GM23338 (cell line): ENCODE results near the gene ZNF865. TPM values are rescaled to one million over a fixed set of nuclear protein-coding genes. Genes with fewer than 3 reads are reported as not detected.
A peak's percentile ranks its signal among the peaks of the same experiment; 100 is the strongest.

Experiments
- ATAC-seq: fragments of 200-7000 bp; cut with Tn5 transposase; 3 replicates; pipeline ENCODE4 v1.9.1; 2020
- DNase-seq: peaks from one replicate; pipeline ENCODE4 v3.0.0-alpha.2; 2015; ENCODE audit warnings: low spot score
- H2AFZ ChIP-seq: fragments of 200-600 bp; sonication (generic); 2 replicates; pipeline ENCODE4 v1.8.0; 2016; ENCODE audit warnings: antibody characterized with exemption, mild to moderate bottlenecking, moderate library complexity
- H3F3A ChIP-seq: fragments of 200-600 bp; sonication (generic); replicated peaks from 2 replicates; pipeline ENCODE4 v1.8.0; 2017; ENCODE audit warnings: antibody characterized with exemption, mixed run types, low read depth
- H3K27ac ChIP-seq: fragments of 200-600 bp; sonication (generic); 2 replicates; pipeline ENCODE4 v1.6.1; 2016; ENCODE audit warnings: low read depth
- H3K27me3 ChIP-seq: fragments of 200-600 bp; sonication (generic); 2 replicates; pipeline ENCODE4 v1.8.0; 2016; ENCODE audit warnings: mild to moderate bottlenecking, mixed run types, moderate library complexity; ENCODE audit not compliant: insufficient read depth
- H3K36me3 ChIP-seq: fragments of 200-600 bp; sonication (generic); 2 replicates; pipeline ENCODE4 v1.8.0; 2016; ENCODE audit warnings: mild to moderate bottlenecking; ENCODE audit not compliant: insufficient read depth
- H3K4me1 ChIP-seq: fragments of 200-600 bp; sonication (generic); 2 replicates; pipeline ENCODE4 v1.8.0; 2016; ENCODE audit warnings: mild to moderate bottlenecking, moderate library complexity; ENCODE audit not compliant: insufficient read depth
- H3K4me2 ChIP-seq: fragments of 200-600 bp; sonication (generic); 2 replicates; pipeline ENCODE4 v1.7.1; 2017; ENCODE audit warnings: mixed run types
- H3K4me3 ChIP-seq: fragments of 200-600 bp; sonication (generic); 2 replicates; pipeline ENCODE4 v1.6.1; 2016; ENCODE audit warnings: mixed run types
- H3K79me2 ChIP-seq: fragments of 200-600 bp; sonication (generic); replicated peaks from 2 replicates; pipeline ENCODE4 v1.8.0; 2017; ENCODE audit warnings: mild to moderate bottlenecking; ENCODE audit not compliant: insufficient read depth
- H3K9me2 ChIP-seq: fragments of 200-600 bp; sonication (generic); 2 replicates; pipeline ENCODE4 v1.8.0; 2017; ENCODE audit not compliant: insufficient read depth
- H4K20me1 ChIP-seq: fragments of 200-600 bp; sonication (generic); replicated peaks from 2 replicates; pipeline ENCODE4 v1.8.0; 2017; ENCODE audit warnings: mild to moderate bottlenecking; ENCODE audit not compliant: insufficient read depth
- H3K27ac Mint-ChIP-seq: 2 replicates; pipeline ENCODE4 v1.8.0; 2020; ENCODE audit warnings: inconsistent platforms, mild to moderate bottlenecking, moderate library complexity, mixed read lengths
- H3K27me3 Mint-ChIP-seq: 3 replicates; pipeline ENCODE4 v1.8.0; 2022; ENCODE audit warnings: low read depth, mild to moderate bottlenecking, moderate library complexity, mixed read lengths, inconsistent platforms; ENCODE audit not compliant: insufficient read depth, poor library complexity
- H3K36me3 Mint-ChIP-seq: 3 replicates; pipeline ENCODE4 v1.8.0; 2021; ENCODE audit warnings: low read depth, mild to moderate bottlenecking, inconsistent platforms, moderate library complexity, mixed read lengths
- H3K4me1 Mint-ChIP-seq: 3 replicates; pipeline ENCODE4 v1.8.0; 2020; ENCODE audit warnings: mild to moderate bottlenecking, inconsistent platforms, mixed read lengths
- H3K4me3 Mint-ChIP-seq: 3 replicates; pipeline ENCODE4 v1.8.0; 2021; ENCODE audit warnings: moderate library complexity, mild to moderate bottlenecking, inconsistent platforms, mixed read lengths
- H3K9me3 Mint-ChIP-seq: 3 replicates; pipeline ENCODE4 v1.8.0; 2020; ENCODE audit warnings: moderate library complexity, mild to moderate bottlenecking, inconsistent platforms, mixed read lengths
- CREB1 ChIP-seq: fragments of 250-450 bp; sonication (Bioruptor Pico); IDR thresholded peaks from 2 replicates; pipeline ENCODE4 v1.5.0; 2020; ENCODE audit warnings: low read depth, mild to moderate bottlenecking, moderate library complexity
- EZH2 ChIP-seq: fragments of 200-600 bp; sonication (generic); IDR thresholded peaks from one replicate; pipeline ENCODE4 v1.8.0; 2017; ENCODE audit warnings: antibody characterized with exemption, mild to moderate bottlenecking, low read depth; ENCODE audit not compliant: unreplicated experiment
- EZH2phosphoT487 ChIP-seq: fragments of 200-600 bp; sonication (generic); IDR thresholded peaks from one replicate; pipeline ENCODE4 v1.8.1; 2018; ENCODE audit warnings: antibody characterized with exemption; ENCODE audit not compliant: unreplicated experiment
- JUNB ChIP-seq: IDR thresholded peaks from one replicate; pipeline ENCODE4 v1.6.1; 2016; ENCODE audit warnings: antibody characterized with exemption; ENCODE audit not compliant: unreplicated experiment
- NANOG ChIP-seq: IDR thresholded peaks from 2 replicates; pipeline ENCODE4 v1.6.1; 2016; ENCODE audit warnings: antibody characterized with exemption, borderline replicate concordance
- STAT1 ChIP-seq: IDR thresholded peaks from one replicate; pipeline ENCODE4 v1.6.1; 2016; ENCODE audit warnings: antibody characterized with exemption; ENCODE audit not compliant: unreplicated experiment
- ZNF114 ChIP-seq: fragments of 250-450 bp; sonication (Bioruptor Pico); IDR thresholded peaks from 2 replicates; pipeline ENCODE4 v1.5.0; 2020; ENCODE audit warnings: mild to moderate bottlenecking, moderate library complexity
- ZNF331 ChIP-seq: fragments of 250-450 bp; sonication (Bioruptor Pico); IDR thresholded peaks from 2 replicates; pipeline ENCODE4 v1.5.0; 2020; ENCODE audit warnings: low read depth, mild to moderate bottlenecking, moderate library complexity
- polyA plus RNA-seq: library from polyadenylated mRNA; unstranded; fragments of >200 nt; fragmentation: Nextera tagmentation; extraction: Ambion mirVana; gene quantifications from 2 replicates; pipeline ENCODE4 v1.2.1, GENCODE V29; 2016
- total RNA-seq: library from RNA; depleted of rRNA; stranded (reverse); fragments of >200 nt; shearing (Covaris generic); gene quantifications from 2 replicates; pipeline ENCODE4 v1.2.3, GENCODE V29; 2014
- TF ChIP-seq, protein P1 (sequence below): IDR thresholded peaks from one replicate; pipeline ENCODE4 v1.6.1; 2018; ENCODE audit warnings: antibody characterized with exemption; ENCODE audit not compliant: unreplicated experiment
- TF ChIP-seq, protein P2 (sequence below): fragments of 250-450 bp; sonication (Bioruptor Pico); IDR thresholded peaks from 2 replicates; pipeline ENCODE4 v1.5.0; 2020; ENCODE audit warnings: mild to moderate bottlenecking, moderate library complexity
- TF ChIP-seq, protein P3 (sequence below): IDR thresholded peaks from 2 replicates; pipeline ENCODE4 v1.6.1; 2016; ENCODE audit warnings: antibody characterized with exemption

The ZNF865 gene
- total and polyA plus RNA-seq, 2 experiments from 2014 or later = 2.2 to 12.1 TPM

DNA sequence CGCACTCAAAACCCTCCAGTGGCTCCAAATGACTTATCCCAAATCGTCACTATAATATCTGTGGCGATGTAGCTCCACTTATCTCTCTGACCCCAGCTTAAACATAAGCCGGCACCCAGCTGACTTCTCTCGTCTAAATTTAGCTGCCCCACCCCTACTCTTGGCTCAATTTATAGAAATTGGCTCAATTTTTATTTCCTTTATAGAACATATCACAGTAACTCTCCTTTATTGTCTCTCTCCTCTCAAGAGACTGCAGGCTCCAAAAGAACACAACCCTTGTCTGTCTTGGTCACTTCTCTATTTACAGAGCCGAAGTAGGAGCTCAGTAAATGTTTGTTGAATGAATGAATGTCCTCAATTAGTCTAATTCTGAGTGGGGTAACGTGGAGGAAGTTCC is 18.1 kb downstream of the ZNF865 start:
- H3K4me1 ChIP-seq = no peaks in the 10 kb centered on the region; the same call in 1 of the 2 replicates
- TF ChIP-seq EZH2 = no peak
- TF ChIP-seq, protein P1, sequence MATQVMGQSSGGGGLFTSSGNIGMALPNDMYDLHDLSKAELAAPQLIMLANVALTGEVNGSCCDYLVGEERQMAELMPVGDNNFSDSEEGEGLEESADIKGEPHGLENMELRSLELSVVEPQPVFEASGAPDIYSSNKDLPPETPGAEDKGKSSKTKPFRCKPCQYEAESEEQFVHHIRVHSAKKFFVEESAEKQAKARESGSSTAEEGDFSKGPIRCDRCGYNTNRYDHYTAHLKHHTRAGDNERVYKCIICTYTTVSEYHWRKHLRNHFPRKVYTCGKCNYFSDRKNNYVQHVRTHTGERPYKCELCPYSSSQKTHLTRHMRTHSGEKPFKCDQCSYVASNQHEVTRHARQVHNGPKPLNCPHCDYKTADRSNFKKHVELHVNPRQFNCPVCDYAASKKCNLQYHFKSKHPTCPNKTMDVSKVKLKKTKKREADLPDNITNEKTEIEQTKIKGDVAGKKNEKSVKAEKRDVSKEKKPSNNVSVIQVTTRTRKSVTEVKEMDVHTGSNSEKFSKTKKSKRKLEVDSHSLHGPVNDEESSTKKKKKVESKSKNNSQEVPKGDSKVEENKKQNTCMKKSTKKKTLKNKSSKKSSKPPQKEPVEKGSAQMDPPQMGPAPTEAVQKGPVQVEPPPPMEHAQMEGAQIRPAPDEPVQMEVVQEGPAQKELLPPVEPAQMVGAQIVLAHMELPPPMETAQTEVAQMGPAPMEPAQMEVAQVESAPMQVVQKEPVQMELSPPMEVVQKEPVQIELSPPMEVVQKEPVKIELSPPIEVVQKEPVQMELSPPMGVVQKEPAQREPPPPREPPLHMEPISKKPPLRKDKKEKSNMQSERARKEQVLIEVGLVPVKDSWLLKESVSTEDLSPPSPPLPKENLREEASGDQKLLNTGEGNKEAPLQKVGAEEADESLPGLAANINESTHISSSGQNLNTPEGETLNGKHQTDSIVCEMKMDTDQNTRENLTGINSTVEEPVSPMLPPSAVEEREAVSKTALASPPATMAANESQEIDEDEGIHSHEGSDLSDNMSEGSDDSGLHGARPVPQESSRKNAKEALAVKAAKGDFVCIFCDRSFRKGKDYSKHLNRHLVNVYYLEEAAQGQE = no peak
- TF ChIP-seq ZNF331 = no peak
- TF ChIP-seq, protein P2, sequence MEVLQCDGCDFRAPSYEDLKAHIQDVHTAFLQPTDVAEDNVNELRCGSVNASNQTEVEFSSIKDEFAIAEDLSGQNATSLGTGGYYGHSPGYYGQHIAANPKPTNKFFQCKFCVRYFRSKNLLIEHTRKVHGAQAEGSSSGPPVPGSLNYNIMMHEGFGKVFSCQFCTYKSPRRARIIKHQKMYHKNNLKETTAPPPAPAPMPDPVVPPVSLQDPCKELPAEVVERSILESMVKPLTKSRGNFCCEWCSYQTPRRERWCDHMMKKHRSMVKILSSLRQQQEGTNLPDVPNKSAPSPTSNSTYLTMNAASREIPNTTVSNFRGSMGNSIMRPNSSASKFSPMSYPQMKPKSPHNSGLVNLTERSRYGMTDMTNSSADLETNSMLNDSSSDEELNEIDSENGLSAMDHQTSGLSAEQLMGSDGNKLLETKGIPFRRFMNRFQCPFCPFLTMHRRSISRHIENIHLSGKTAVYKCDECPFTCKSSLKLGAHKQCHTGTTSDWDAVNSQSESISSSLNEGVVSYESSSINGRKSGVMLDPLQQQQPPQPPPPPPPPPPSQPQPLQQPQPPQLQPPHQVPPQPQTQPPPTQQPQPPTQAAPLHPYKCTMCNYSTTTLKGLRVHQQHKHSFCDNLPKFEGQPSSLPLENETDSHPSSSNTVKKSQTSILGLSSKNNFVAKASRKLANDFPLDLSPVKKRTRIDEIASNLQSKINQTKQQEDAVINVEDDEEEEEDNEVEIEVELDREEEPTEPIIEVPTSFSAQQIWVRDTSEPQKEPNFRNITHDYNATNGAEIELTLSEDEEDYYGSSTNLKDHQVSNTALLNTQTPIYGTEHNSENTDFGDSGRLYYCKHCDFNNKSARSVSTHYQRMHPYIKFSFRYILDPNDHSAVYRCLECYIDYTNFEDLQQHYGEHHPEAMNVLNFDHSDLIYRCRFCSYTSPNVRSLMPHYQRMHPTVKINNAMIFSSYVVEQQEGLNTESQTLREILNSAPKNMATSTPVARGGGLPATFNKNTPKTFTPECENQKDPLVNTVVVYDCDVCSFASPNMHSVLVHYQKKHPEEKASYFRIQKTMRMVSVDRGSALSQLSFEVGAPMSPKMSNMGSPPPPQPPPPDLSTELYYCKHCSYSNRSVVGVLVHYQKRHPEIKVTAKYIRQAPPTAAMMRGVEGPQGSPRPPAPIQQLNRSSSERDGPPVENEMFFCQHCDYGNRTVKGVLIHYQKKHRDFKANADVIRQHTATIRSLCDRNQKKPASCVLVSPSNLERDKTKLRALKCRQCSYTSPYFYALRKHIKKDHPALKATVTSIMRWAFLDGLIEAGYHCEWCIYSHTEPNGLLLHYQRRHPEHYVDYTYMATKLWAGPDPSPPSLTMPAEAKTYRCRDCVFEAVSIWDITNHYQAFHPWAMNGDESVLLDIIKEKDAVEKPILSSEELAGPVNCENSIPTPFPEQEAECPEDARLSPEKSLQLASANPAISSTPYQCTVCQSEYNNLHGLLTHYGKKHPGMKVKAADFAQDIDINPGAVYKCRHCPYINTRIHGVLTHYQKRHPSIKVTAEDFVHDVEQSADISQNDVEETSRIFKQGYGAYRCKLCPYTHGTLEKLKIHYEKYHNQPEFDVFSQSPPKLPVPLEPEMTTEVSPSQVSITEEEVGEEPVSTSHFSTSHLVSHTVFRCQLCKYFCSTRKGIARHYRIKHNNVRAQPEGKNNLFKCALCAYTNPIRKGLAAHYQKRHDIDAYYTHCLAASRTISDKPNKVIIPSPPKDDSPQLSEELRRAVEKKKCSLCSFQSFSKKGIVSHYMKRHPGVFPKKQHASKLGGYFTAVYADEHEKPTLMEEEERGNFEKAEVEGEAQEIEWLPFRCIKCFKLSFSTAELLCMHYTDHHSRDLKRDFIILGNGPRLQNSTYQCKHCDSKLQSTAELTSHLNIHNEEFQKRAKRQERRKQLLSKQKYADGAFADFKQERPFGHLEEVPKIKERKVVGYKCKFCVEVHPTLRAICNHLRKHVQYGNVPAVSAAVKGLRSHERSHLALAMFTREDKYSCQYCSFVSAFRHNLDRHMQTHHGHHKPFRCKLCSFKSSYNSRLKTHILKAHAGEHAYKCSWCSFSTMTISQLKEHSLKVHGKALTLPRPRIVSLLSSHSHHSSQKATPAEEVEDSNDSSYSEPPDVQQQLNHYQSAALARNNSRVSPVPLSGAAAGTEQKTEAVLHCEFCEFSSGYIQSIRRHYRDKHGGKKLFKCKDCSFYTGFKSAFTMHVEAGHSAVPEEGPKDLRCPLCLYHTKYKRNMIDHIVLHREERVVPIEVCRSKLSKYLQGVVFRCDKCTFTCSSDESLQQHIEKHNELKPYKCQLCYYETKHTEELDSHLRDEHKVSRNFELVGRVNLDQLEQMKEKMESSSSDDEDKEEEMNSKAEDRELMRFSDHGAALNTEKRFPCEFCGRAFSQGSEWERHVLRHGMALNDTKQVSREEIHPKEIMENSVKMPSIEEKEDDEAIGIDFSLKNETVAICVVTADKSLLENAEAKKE (CRISPR knock-in tag) = no peak
- TF ChIP-seq, protein P3, sequence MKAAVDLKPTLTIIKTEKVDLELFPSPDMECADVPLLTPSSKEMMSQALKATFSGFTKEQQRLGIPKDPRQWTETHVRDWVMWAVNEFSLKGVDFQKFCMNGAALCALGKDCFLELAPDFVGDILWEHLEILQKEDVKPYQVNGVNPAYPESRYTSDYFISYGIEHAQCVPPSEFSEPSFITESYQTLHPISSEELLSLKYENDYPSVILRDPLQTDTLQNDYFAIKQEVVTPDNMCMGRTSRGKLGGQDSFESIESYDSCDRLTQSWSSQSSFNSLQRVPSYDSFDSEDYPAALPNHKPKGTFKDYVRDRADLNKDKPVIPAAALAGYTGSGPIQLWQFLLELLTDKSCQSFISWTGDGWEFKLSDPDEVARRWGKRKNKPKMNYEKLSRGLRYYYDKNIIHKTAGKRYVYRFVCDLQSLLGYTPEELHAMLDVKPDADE = no peak
- TF ChIP-seq STAT1 = no peak
- no peak for TF ChIP-seq ZNF114 (CRISPR knock-in tag)
- TF ChIP-seq JUNB = no peak
- no peak for TF ChIP-seq CREB1
- TF ChIP-seq NANOG = no peak
- no peak for TF ChIP-seq EZH2phosphoT487
- peak overlapping the region; percentile 98; the same call in 1 of the 2 replicates for H3K27ac Mint-ChIP-seq
- H3K9me3 Mint-ChIP-seq = peaks cover 1% of the 10 kb centered on the region; the same call in 1 of the 3 replicates
- H3K79me2 ChIP-seq = peaks cover 9% of the 10 kb centered on the region
- H3K27me3 Mint-ChIP-seq = peaks cover 20% of the 10 kb centered on the region
- peak overlapping the region; percentile 79 for H3K4me3 Mint-ChIP-seq
- H3K27ac ChIP-seq = no peak overlapping the region
- H4K20me1 ChIP-seq = peaks cover 5% of the 10 kb centered on the region
- peak overlapping the region; percentile 19; the same call in 1 of the 2 replicates for H3K4me2 ChIP-seq
- no peak for DNase-seq
- no peak overlapping the region for H2AFZ ChIP-seq
- no peak for ATAC-seq
- H3F3A ChIP-seq = peaks cover 12% of the 10 kb centered on the region
- H3K4me1 Mint-ChIP-seq = peaks cover 13% of the 10 kb centered on the region; the same call in 2 of the 3 replicates
- peak overlapping the region; percentile 35; the same call in 1 of the 2 replicates for H3K4me3 ChIP-seq
- peaks cover 34% of the 10 kb centered on the region for H3K36me3 Mint-ChIP-seq
- H3K27me3 ChIP-seq = 0 out of 2 replicates have a peak, but pooled peaks cover 5% of the 10 kb centered on the region
- no peaks in the 10 kb centered on the region for H3K9me2 ChIP-seq
- no peaks in the 10 kb centered on the region for H3K36me3 ChIP-seq
